Sigmoid colon (tissue), 7 donors: ENCODE results near the gene MRGPRF. TPM values are rescaled to one million over a fixed set of nuclear protein-coding genes. Genes with fewer than 3 reads are reported as not detected.

Source experiments
- DNase-seq: peaks from one replicate; pipeline ENCODE4 v3.0.0-alpha.2; 2019
- H3K27ac ChIP-seq, 4 donors: fragments of 200-600 bp; sonication (generic); one replicate each; pipeline ENCODE4 v1.5.1; 2016 to 2019; ENCODE audit warnings: mild to moderate bottlenecking in 1 of 4
- H3K27me3 ChIP-seq, 3 donors: fragments of 200-600 bp; sonication (generic); one replicate each; pipeline ENCODE4 v1.5.1; 2019; ENCODE audit warnings: mild to moderate bottlenecking in 1 of 3
- H3K36me3 ChIP-seq, 4 donors: fragments of 200-600 bp; sonication (generic); one replicate each; pipeline ENCODE4 v1.5.1; 2016 to 2019
- H3K4me1 ChIP-seq, 4 donors: fragments of 200-600 bp; sonication (generic); one replicate each; pipeline ENCODE4 v1.5.1; 2017 to 2019
- H3K4me3 ChIP-seq, 4 donors: fragments of 200-600 bp; sonication (generic); one replicate each; pipeline ENCODE4 v1.5.1; 2017 to 2019; ENCODE audit warnings: mild to moderate bottlenecking in 2 of 4, moderate library complexity in 1 of 4
- H3K9me3 ChIP-seq, 4 donors: fragments of 200-600 bp in 3 of 4; sonication (generic) in 3 of 4; one replicate each; pipeline versions ENCODE4 v1.5.1 to v1.6.1; 2013 to 2019
- EP300 ChIP-seq, 4 donors: sonication (generic); formaldehyde crosslinking; IDR thresholded peaks; one replicate each; pipeline ENCODE4 v1.6.1; 2017; ENCODE audit warnings: antibody characterized with exemption in 4 of 4
- POLR2A ChIP-seq, 2 donors: fragments of 450-650 bp; IDR thresholded peaks; one replicate each; pipeline ENCODE4 v1.6.1; 2016; ENCODE audit warnings: antibody characterized with exemption in 2 of 2, mild to moderate bottlenecking in 2 of 2, moderate library complexity in 2 of 2
- POLR2AphosphoS5 ChIP-seq, 4 donors: sonication (generic); formaldehyde crosslinking; IDR thresholded peaks; one replicate each; pipeline ENCODE4 v1.6.1; 2017; ENCODE audit warnings: antibody characterized with exemption in 4 of 4
- WGBS, 2 donors: extraction: QIAGEN DNeasy Blood & Tissue Kit; methylation state at CpG; one replicate each; pipeline ENCODE4 v1.1.7; 2013; 5-methylcytosine and 5-hydroxymethylcytosine counted together
- intact Hi-C: fragments of 100-400 bp; cut with DNase I; formaldehyde crosslinking; loops from one replicate; pipeline ENCODE4 v1.15.1; 2023
- polyA plus RNA-seq, 3 donors: library from polyadenylated mRNA; stranded (reverse); fragments of 200-250 nt; gene quantifications; one replicate each; pipeline ENCODE4 v1.2.3, GENCODE V29; 2013
- total RNA-seq, 4 donors: library from RNA; depleted of rRNA; stranded (reverse); fragments of >200 nt; gene quantifications; one replicate each; pipeline ENCODE4 v1.1.0, GENCODE V29; 2016
- TF ChIP-seq, protein P1 (sequence below), 4 experiments: fragments of 450-650 bp in 3 of 4; fragments of 200-600 bp in 1 of 4; IDR thresholded peaks; one replicate each; pipeline ENCODE4 v1.5.1; 2016 to 2019; ENCODE audit warnings: antibody characterized with exemption in 4 of 4, mild to moderate bottlenecking in 3 of 4, moderate library complexity in 2 of 4
- donor health status: healthy with polysubstance abuse.
- donor health status: Bipolar disorder and iron deficiency.
- donor health status: healthy.

Gene MRGPRF
- total and polyA plus RNA-seq, 7 donors: 1.8 to 263 (median 118) TPM

DNA sequence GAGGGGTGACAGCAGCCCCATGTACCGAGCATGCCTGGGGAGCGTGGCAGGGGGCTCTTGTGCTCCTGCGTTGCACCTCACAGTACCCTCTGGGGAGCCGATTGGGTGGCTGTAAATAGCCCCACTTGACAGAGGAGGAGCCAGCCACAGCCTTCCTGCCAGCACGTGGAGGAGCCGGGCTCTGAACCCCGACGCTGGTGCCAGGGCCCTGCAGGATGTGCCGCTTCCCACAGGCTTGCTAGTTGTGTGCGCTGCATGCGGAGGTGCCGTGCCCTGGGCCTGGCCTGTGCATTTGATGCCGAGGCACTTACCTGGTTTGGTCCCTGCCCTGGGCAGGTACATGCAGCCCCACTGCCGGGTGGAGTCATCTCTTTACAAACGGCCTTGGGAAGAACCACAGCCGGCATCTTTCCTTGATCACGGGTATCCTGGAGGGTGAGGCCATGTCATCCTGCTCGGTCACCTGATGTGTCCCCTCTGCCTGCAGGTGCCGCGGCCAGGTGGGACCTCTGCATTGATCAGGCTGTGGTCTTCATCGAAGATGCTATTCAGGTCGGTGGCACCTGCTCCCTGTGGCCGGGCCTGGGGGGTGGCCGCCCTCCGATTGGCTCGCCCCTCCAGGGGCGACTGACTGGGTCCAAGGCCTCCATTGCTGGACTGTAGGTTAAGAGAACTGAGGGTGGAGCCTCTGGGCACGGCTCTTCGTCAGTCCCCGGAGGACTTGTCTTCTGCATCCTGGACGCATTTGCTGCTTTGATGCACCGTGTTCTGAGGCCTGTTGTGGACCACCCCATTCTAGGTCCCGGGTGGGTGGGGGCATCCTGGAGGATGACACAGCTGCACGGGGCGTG, 40.7 kb upstream of the MRGPRF start:
- WGBS, 2 donors: 87 to 89% methylated on average over 35 of the region's 35 CpGs

DNA sequence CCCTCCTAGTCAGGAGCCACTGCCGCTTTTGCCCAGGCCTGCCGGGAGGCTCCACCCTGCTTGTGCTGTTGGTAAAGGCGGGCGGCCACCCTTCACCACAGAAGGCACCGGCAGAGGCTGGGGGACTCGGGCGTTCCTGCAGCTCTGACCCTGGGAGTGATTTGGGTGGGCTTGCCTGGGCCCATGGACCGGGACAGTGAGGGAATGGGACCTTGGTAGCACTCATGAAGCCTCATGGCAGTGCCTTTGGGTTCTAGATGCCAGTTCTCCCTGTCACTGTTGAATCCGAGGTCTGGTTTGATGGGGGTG, 40.1 kb upstream of the MRGPRF start:
- Histone ChIP-seq H3K27ac (peak overlapping the region; percentile 94 to 99 (median 98)), H3K4me3 (peak overlapping the region in 1 of 4 donors; percentile 20), H3K36me3 (peaks cover 4 to 36% (median 27%) of the 10 kb centered on the region in 4 donors), H3K9me3 (no peaks in the 10 kb centered on the region), H3K27me3 (no peaks in the 10 kb centered on the region), H3K4me1 (peaks cover 0 to 67% (median 58%) of the 10 kb centered on the region in 4 donors)
- no peak for TF ChIP-seq EP300 (IDR thresholded peaks at IDR 0.05)
- TF ChIP-seq POLR2AphosphoS5 (IDR thresholded peaks at IDR 0.05): no peak
- TF ChIP-seq, protein P1, sequence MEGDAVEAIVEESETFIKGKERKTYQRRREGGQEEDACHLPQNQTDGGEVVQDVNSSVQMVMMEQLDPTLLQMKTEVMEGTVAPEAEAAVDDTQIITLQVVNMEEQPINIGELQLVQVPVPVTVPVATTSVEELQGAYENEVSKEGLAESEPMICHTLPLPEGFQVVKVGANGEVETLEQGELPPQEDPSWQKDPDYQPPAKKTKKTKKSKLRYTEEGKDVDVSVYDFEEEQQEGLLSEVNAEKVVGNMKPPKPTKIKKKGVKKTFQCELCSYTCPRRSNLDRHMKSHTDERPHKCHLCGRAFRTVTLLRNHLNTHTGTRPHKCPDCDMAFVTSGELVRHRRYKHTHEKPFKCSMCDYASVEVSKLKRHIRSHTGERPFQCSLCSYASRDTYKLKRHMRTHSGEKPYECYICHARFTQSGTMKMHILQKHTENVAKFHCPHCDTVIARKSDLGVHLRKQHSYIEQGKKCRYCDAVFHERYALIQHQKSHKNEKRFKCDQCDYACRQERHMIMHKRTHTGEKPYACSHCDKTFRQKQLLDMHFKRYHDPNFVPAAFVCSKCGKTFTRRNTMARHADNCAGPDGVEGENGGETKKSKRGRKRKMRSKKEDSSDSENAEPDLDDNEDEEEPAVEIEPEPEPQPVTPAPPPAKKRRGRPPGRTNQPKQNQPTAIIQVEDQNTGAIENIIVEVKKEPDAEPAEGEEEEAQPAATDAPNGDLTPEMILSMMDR (IDR thresholded peaks at IDR 0.05): no peak
- TF ChIP-seq POLR2A (IDR thresholded peaks at IDR 0.05): no peak
- WGBS, 2 donors: 91 to 92% methylated on average over 9 of the region's 9 CpGs
- DNase-seq: no peak
- intact Hi-C loops: loop anchor here (5.0 kb wide), 1 partner anchor 34 kb away; no protein-coding TSS in a partner anchor

More for the DNA sequence above, 40.7 kb upstream of the MRGPRF start:
- Histone ChIP-seq H3K36me3 (peaks cover 10 to 42% (median 31%) of the 10 kb centered on the region in 4 donors), H3K27me3 (no peaks in the 10 kb centered on the region), H3K4me3 (no peak overlapping the region), H3K4me1 (peaks cover 0 to 67% (median 54%) of the 10 kb centered on the region in 4 donors), H3K27ac (peak overlapping the region; percentile 94 to 99 (median 98)), H3K9me3 (no peaks in the 10 kb centered on the region)
- no peak for DNase-seq
- TF ChIP-seq, protein P1 (IDR thresholded peaks at IDR 0.05): no peak
- no peak for TF ChIP-seq POLR2AphosphoS5 (IDR thresholded peaks at IDR 0.05)
- TF ChIP-seq POLR2A (IDR thresholded peaks at IDR 0.05): no peak
- TF ChIP-seq EP300 (IDR thresholded peaks at IDR 0.05): no peak
- intact Hi-C loops: loop anchor here (5.0 kb wide), 1 partner anchor 34 kb away; no protein-coding TSS in a partner anchor

DNA sequence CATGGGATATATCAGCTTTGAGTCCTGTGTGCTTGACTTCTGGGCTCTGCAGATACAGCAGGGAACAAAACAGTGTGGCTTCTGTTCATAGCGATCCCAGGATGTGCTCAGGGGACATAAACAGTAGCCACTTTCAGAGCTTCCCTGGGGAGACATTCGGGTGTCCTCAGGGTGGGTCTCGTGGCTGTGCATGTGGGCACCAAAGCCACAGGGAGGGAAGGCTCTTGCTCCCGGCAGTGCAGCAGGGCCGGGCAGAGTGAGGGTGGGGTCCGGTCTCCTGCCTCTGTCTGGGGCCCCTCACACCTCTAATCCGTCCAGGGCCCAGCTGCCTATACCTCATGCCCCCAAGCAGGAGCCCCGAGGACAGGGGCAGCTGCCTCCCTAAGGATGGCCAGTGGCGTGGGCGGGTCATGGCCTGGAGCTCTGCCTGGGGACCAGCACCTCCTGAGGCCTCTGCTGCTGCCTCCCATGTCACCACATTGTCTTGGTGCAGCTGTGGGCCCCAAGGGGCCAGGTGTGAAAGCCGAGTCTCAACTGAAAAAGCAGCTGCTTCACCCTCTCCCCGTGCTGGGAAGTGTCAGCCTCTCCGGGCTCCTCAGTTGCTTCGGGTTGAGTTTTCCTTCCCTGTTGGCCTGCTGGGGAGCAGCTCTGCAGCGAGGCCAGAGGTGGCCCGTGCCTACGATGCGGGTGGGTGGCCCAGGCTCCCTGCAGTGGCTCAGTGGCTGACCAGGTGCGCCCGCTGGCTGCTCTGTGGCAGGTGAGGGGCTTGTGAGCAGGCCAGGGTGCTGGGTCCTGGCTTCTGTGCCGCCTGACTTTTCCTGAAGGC, 39.5 kb upstream of the MRGPRF start:
- Histone ChIP-seq H3K36me3 (peaks cover 0 to 30% (median 21%) of the 10 kb centered on the region in 4 donors), H3K4me1 (peaks cover 0 to 70% (median 60%) of the 10 kb centered on the region in 4 donors), H3K9me3 (no peaks in the 10 kb centered on the region), H3K4me3 (peak overlapping the region in 3 of 4 donors; percentile 4 to 20 (median 17)), H3K27me3 (no peaks in the 10 kb centered on the region), H3K27ac (peak overlapping the region; percentile 94 to 99 (median 98))
- intact Hi-C loops: loop anchor here (5.0 kb wide), 1 partner anchor 35 kb away; no protein-coding TSS in a partner anchor
- 84 to 86% methylated on average over 21 of the region's 21 CpGs for WGBS, 2 donors
- no peak for DNase-seq
- no peak for TF ChIP-seq POLR2AphosphoS5 (IDR thresholded peaks at IDR 0.05)
- TF ChIP-seq EP300 (IDR thresholded peaks at IDR 0.05): no peak
- TF ChIP-seq, protein P1 (IDR thresholded peaks at IDR 0.05): no peak
- no peak for TF ChIP-seq POLR2A (IDR thresholded peaks at IDR 0.05)

DNA sequence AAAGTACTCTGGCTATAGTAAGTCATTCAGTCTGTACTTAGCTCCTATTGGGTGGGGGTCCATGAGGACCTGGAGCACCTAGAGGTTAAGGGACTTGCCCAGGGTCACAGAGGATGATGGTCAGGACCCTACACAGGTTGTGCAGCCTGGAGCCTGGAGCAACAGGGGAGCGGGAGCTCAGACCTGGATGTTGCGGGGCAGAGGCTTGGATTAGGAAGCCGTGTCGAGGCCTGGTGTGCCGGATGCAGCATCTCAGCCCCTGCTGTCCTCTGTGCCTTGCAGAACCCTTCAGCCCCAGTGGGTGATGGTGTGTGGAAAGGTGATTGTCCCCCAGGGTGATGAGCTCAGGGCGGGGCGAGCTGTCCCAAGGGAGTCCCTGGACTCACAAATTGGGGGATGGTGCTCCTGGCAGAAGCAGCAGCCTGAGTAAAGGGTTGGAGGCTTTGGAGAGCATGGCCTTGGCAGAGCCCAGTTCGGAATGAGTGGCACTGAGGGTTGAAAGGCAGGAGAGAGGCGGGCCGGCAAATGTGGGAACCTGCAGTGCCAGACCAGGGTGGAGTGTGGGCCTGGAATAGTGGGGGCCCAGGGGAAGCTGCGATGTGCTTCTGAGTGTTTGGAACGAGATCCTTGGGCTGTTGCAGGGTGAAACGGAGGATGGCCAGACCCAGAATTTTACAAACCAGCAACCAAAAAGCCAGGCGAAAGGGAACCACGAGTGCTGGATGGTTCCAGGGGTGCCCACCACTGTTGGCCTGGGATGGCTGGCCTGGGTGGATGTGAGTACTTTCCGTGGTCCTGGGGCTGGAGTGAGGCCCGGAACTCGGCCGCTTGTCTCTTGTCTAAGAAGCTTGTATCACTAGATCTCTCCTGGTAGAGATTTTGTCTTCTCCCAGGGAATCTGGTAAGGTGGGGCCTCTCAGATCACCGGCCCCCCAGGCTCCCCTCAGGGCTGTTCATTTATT, 38.6 kb upstream of the MRGPRF start:
- Histone ChIP-seq H3K4me1 (peaks cover 0 to 70% (median 60%) of the 10 kb centered on the region in 4 donors), H3K27ac (peak overlapping the region; percentile 94 to 99 (median 98)), H3K9me3 (no peaks in the 10 kb centered on the region), H3K27me3 (no peaks in the 10 kb centered on the region), H3K4me3 (peak overlapping the region; percentile 1 to 20 (median 10)), H3K36me3 (peaks cover 0 to 22% (median 16%) of the 10 kb centered on the region in 4 donors)
- 91 to 93% methylated on average over 20 of the region's 20 CpGs for WGBS, 2 donors
- intact Hi-C loops: loop anchor here (5.0 kb wide), 1 partner anchor 36 kb away; no protein-coding TSS in a partner anchor
- peak; percentile 75 for DNase-seq
- TF ChIP-seq, protein P1 (IDR thresholded peaks at IDR 0.05): no peak
- TF ChIP-seq EP300 (IDR thresholded peaks at IDR 0.05) (no peak), POLR2A (IDR thresholded peaks at IDR 0.05) (no peak), POLR2AphosphoS5 (IDR thresholded peaks at IDR 0.05) (no peak)
